Liver (tissue), 3 donors: ENCODE measurements around the gene FBLN1.

Experiments used
- ATF3 ChIP-seq: IDR thresholded peaks from 2 replicates; pipeline ENCODE4 v1.6.1; 2016; ENCODE audit warnings: antibody characterized with exemption
- CTCF ChIP-seq: fragments of 150-350 bp; IDR thresholded peaks from 2 replicates; pipeline ENCODE4 v1.5.1; 2017; ENCODE audit warnings: improper control_type of control experiment, low read depth, low read length; ENCODE audit not compliant: missing input control
- JUND ChIP-seq, 2 donors: IDR thresholded peaks; 2 replicates each; pipeline ENCODE4 v1.6.1; 2016; ENCODE audit warnings: antibody characterized with exemption in 2 of 2
- MAX ChIP-seq: IDR thresholded peaks from 2 replicates; pipeline ENCODE4 v1.6.1; 2016; ENCODE audit warnings: antibody characterized with exemption
- NR2F2 ChIP-seq: IDR thresholded peaks from 2 replicates; pipeline ENCODE4 v1.6.1; 2016; ENCODE audit warnings: antibody characterized with exemption
- RAD21 ChIP-seq, 2 donors: IDR thresholded peaks; 2 replicates each; pipeline ENCODE4 v1.6.1; 2016; ENCODE audit warnings: antibody characterized with exemption in 2 of 2, mild to moderate bottlenecking in 2 of 2
- REST ChIP-seq: IDR thresholded peaks from 2 replicates; pipeline ENCODE4 v1.6.1; 2016; ENCODE audit warnings: antibody characterized with exemption, mild to moderate bottlenecking
- donor health status: healthy.
- donor health status: healthy.

GRCh38 chr22:45553351-45554039 is 50.8 kb downstream of the FBLN1 start:
- TF ChIP-seq CTCF (peak; percentile 79), NR2F2 (peak; percentile 50), JUND (IDR thresholded peaks at IDR 0.05) (no peak), RAD21 (IDR thresholded peaks at IDR 0.05) (peak; percentile 87 to 92), MAX (no peak), REST (no peak), ATF3 (no peak)
